ENCODE results near the gene RYR3. TPM values are rescaled to one million over a fixed set of nuclear protein-coding genes. Genes with fewer than 3 reads are reported as not detected.

RYR3 gene
- total RNA-seq, 2 donors from 2014 or later = 9.9 to 40.1 TPM

DNA sequence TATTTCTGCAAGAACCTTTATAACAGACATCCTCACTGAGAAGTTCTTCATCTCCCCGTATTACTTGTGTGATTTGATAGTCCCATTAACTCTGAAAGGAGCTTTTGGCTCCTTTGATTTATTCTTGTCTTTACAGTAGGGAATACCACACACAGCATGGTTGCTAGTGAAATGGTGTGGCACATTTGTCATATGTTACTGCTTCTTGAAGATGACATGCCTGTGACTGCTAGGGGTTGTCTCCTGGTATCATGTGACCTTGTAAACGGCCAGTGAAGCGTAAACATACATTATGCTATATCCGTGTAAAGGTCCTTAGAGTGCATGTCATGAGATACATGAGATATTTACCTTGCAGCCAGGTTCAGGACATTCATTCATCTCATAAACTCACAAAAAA, 197.9 kb downstream of the RYR3 start:
- Histone ChIP-seq H3K36me3 (no peaks in the 10 kb centered on the region), H3K27ac (no peak overlapping the region), H3K9me3 (no peaks in the 10 kb centered on the region), H3K27me3 (replicated peaks; ENCODE audit: insufficient read depth) (no peaks in the 10 kb centered on the region), H3K4me1 (ENCODE audit: control insufficient read depth in 1 of 2, low read depth in 2 of 2) (no peaks in the 10 kb centered on the region), H3K4me3 (no peak overlapping the region)
- DNase-seq (ENCODE audit: low spot score) (no peak), ATAC-seq (ENCODE audit: insufficient number of reproducible peaks, low FRiP score, low read depth) (no peak)
- TF ChIP-seq CTCF (IDR thresholded peaks at IDR 0.05) = no peak

DNA sequence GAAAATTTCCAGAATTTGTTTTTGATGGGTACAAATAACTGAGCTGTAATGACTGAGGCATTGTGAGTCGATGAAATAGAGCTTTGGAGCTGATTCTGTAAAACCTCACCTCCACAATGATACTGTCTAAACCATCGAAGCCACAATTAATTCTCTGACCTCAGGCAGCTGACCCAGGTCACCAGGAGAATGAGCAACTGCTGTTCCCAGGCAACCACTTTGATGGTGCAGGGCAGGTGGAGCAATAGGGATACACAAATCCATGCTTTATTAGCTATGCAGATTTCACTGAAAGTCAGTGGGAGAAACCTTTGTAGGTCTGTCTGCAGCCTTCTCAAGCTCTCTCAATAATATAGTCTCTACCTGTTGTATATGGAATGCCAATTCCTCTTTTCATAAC, 204.4 kb downstream of the RYR3 start:
- DNase-seq (ENCODE audit: low spot score) (no peak), ATAC-seq (ENCODE audit: insufficient number of reproducible peaks, low FRiP score, low read depth) (no peak)
- Histone ChIP-seq H3K4me3 (no peak overlapping the region), H3K27ac (no peak overlapping the region), H3K4me1 (ENCODE audit: control insufficient read depth in 1 of 2, low read depth in 2 of 2) (no peaks in the 10 kb centered on the region), H3K9me3 (no peaks in the 10 kb centered on the region), H3K36me3 (no peaks in the 10 kb centered on the region), H3K27me3 (replicated peaks; ENCODE audit: insufficient read depth) (no peaks in the 10 kb centered on the region)
- no peak for TF ChIP-seq CTCF (IDR thresholded peaks at IDR 0.05)

DNA sequence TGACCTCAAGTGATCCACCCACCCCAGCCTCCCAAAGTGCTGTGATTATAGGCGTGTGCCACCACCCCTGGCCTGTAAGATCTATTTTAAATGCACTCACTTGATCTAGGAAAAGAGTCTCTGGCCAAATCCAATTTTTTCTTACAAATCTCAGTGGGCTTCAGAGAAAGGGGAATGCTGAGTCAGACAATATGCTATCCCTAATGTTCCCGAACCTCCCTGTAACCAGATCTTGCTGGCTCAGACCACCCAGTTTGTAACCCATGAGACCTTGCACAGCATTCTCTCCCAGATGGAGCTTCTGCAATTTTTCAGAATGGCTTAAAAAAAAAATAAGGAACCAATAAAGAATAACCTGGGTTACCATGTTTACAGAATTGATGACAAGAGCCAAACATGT, 205.8 kb downstream of the RYR3 start:
- H3K9me3 ChIP-seq = no peaks in the 10 kb centered on the region
- H3K27me3 ChIP-seq (replicated peaks; ENCODE audit: insufficient read depth) = no peaks in the 10 kb centered on the region
- no peak overlapping the region for H3K4me3 ChIP-seq
- ATAC-seq (ENCODE audit: insufficient number of reproducible peaks, low FRiP score, low read depth) (no peak), DNase-seq (ENCODE audit: low spot score) (no peak)
- no peaks in the 10 kb centered on the region for H3K36me3 ChIP-seq
- no peaks in the 10 kb centered on the region for H3K4me1 ChIP-seq (ENCODE audit: control insufficient read depth in 1 of 2, low read depth in 2 of 2)
- TF ChIP-seq CTCF (IDR thresholded peaks at IDR 0.05) = no peak
- no peak overlapping the region for H3K27ac ChIP-seq

GRCh38 chr15:33517944-33518343, 207.2 kb downstream of the RYR3 start:
- Histone ChIP-seq H3K27me3 (replicated peaks; ENCODE audit: insufficient read depth) (no peaks in the 10 kb centered on the region), H3K9me3 (no peaks in the 10 kb centered on the region), H3K4me1 (ENCODE audit: control insufficient read depth in 1 of 2, low read depth in 2 of 2) (no peaks in the 10 kb centered on the region), H3K36me3 (no peaks in the 10 kb centered on the region), H3K27ac (no peak overlapping the region), H3K4me3 (no peak overlapping the region)
- TF ChIP-seq CTCF (IDR thresholded peaks at IDR 0.05) = no peak
- DNase-seq (ENCODE audit: low spot score) (no peak), ATAC-seq (ENCODE audit: insufficient number of reproducible peaks, low FRiP score, low read depth) (no peak)

- ATAC-seq (ENCODE audit: insufficient number of reproducible peaks, low FRiP score, low read depth) (no peak), DNase-seq (ENCODE audit: low spot score) (no peak)
- Histone ChIP-seq H3K36me3 (no peaks in the 10 kb centered on the region), H3K27me3 (replicated peaks; ENCODE audit: insufficient read depth) (no peaks in the 10 kb centered on the region), H3K9me3 (no peaks in the 10 kb centered on the region), H3K4me1 (ENCODE audit: control insufficient read depth in 1 of 2, low read depth in 2 of 2) (no peaks in the 10 kb centered on the region), H3K27ac (no peak overlapping the region), H3K4me3 (no peak overlapping the region)
- no peak for TF ChIP-seq CTCF (IDR thresholded peaks at IDR 0.05)
Observed at GRCh38 chr15:33518421-33518820, 207.7 kb downstream of the RYR3 start.

Data from thoracic aorta (tissue), 2 donors.